ENCODE data around the gene DDX27. TPM values are rescaled to one million over a fixed set of nuclear protein-coding genes. Genes with fewer than 3 reads are reported as not detected.

Gene DDX27
- total and polyA plus RNA-seq, 2 of the 13 experiments (the other 11 are each of a cell fraction or from before 2014, with no cell fraction given), result 42.6 to 72.8 TPM

- TF ChIP-seq, protein P1, sequence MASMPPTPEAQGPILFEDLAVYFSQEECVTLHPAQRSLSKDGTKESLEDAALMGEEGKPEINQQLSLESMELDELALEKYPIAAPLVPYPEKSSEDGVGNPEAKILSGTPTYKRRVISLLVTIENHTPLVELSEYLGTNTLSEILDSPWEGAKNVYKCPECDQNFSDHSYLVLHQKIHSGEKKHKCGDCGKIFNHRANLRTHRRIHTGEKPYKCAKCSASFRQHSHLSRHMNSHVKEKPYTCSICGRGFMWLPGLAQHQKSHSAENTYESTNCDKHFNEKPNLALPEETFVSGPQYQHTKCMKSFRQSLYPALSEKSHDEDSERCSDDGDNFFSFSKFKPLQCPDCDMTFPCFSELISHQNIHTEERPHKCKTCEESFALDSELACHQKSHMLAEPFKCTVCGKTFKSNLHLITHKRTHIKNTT (CRISPR knock-in tag; IDR thresholded peaks at IDR 0.05), result no peak
- peak; percentile 58; the same call in 1 of the 2 replicates for TF ChIP-seq ELF3 (CRISPR knock-in tag; IDR thresholded peaks at IDR 0.05)
- no peak for TF ChIP-seq ZNF616 (CRISPR knock-in tag; IDR thresholded peaks at IDR 0.05; ENCODE audit: low read depth)
- TF ChIP-seq RCOR2 (CRISPR knock-in tag; IDR thresholded peaks at IDR 0.05), result no peak
- peak; percentile 16; the same call in 1 of the 2 replicates for TF ChIP-seq ZNF205 (CRISPR knock-in tag; IDR thresholded peaks at IDR 0.05)
- no peak for TF ChIP-seq ISX (CRISPR knock-in tag; conservative IDR thresholded peaks at IDR 0.05)
- TF ChIP-seq ZBTB38 (CRISPR knock-in tag; IDR thresholded peaks at IDR 0.05), result peak; percentile 57; the same call in 1 of the 2 replicates
- TF ChIP-seq, protein P2, sequence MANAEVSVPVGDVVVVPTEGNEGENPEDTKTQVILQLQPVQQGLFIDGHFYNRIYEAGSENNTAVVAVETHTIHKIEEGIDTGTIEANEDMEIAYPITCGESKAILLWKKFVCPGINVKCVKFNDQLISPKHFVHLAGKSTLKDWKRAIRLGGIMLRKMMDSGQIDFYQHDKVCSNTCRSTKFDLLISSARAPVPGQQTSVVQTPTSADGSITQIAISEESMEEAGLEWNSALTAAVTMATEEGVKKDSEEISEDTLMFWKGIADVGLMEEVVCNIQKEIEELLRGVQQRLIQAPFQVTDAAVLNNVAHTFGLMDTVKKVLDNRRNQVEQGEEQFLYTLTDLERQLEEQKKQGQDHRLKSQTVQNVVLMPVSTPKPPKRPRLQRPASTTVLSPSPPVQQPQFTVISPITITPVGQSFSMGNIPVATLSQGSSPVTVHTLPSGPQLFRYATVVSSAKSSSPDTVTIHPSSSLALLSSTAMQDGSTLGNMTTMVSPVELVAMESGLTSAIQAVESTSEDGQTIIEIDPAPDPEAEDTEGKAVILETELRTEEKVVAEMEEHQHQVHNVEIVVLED (CRISPR knock-in tag; IDR thresholded peaks at IDR 0.05; ENCODE audit: borderline replicate concordance), result no peak
- TF ChIP-seq, protein P3, sequence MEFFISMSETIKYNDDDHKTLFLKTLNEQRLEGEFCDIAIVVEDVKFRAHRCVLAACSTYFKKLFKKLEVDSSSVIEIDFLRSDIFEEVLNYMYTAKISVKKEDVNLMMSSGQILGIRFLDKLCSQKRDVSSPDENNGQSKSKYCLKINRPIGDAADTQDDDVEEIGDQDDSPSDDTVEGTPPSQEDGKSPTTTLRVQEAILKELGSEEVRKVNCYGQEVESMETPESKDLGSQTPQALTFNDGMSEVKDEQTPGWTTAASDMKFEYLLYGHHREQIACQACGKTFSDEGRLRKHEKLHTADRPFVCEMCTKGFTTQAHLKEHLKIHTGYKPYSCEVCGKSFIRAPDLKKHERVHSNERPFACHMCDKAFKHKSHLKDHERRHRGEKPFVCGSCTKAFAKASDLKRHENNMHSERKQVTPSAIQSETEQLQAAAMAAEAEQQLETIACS (CRISPR knock-in tag; IDR thresholded peaks at IDR 0.05), result 0 out of 2 replicates have a peak, but pooled peaks have one; percentile 19
- no peak for TF ChIP-seq FOXO1 (CRISPR knock-in tag; IDR thresholded peaks at IDR 0.05)
- no peak for TF ChIP-seq MAFG (CRISPR knock-in tag; IDR thresholded peaks at IDR 0.05)
- 0 out of 2 replicates have a peak, but pooled peaks have one; percentile 16 for TF ChIP-seq NFIC (IDR thresholded peaks at IDR 0.05; ENCODE audit: low read length)
- TF ChIP-seq ZBTB1 (CRISPR knock-in tag; IDR thresholded peaks at IDR 0.05; ENCODE audit: borderline replicate concordance), result no peak
- TF ChIP-seq SRY (CRISPR knock-in tag; IDR thresholded peaks at IDR 0.05), result no peak
- TF ChIP-seq PAF1 (CRISPR knock-in tag; IDR thresholded peaks at IDR 0.05), result peak; percentile 31; the same call in 1 of the 2 replicates
- peak; percentile 38; the same call in 1 of the 2 replicates for TF ChIP-seq ELF1 (CRISPR knock-in tag; IDR thresholded peaks at IDR 0.05)
- no peak for TF ChIP-seq SALL2 (CRISPR knock-in tag; IDR thresholded peaks at IDR 0.05)
- TF ChIP-seq, protein P4, sequence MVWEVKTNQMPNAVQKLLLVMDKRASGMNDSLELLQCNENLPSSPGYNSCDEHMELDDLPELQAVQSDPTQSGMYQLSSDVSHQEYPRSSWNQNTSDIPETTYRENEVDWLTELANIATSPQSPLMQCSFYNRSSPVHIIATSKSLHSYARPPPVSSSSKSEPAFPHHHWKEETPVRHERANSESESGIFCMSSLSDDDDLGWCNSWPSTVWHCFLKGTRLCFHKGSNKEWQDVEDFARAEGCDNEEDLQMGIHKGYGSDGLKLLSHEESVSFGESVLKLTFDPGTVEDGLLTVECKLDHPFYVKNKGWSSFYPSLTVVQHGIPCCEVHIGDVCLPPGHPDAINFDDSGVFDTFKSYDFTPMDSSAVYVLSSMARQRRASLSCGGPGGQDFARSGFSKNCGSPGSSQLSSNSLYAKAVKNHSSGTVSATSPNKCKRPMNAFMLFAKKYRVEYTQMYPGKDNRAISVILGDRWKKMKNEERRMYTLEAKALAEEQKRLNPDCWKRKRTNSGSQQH (CRISPR knock-in tag; IDR thresholded peaks at IDR 0.05; ENCODE audit: low read depth), result no peak
- peak in 1 of 2 experiments; percentile 62 for TF ChIP-seq POLR2A (IDR thresholded peaks at IDR 0.05; ENCODE audit: insufficient read depth in 1 of 2, low read depth in 2 of 2, low read length in 2 of 2)
- TF ChIP-seq SP1 (IDR thresholded peaks at IDR 0.05), result no peak
- TF ChIP-seq SP1 (CRISPR knock-in tag; IDR thresholded peaks at IDR 0.05), result no peak
- TF ChIP-seq, protein P5, sequence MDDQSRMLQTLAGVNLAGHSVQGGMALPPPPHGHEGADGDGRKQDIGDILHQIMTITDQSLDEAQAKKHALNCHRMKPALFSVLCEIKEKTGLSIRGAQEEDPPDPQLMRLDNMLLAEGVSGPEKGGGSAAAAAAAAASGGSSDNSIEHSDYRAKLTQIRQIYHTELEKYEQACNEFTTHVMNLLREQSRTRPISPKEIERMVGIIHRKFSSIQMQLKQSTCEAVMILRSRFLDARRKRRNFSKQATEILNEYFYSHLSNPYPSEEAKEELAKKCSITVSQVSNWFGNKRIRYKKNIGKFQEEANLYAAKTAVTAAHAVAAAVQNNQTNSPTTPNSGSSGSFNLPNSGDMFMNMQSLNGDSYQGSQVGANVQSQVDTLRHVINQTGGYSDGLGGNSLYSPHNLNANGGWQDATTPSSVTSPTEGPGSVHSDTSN (CRISPR knock-in tag; IDR thresholded peaks at IDR 0.05; ENCODE audit: borderline replicate concordance), result no peak
- TF ChIP-seq ZNF432 (CRISPR knock-in tag; IDR thresholded peaks at IDR 0.05; ENCODE audit: borderline replicate concordance), result 0 out of 2 replicates have a peak, but pooled peaks have one; percentile 20
- TF ChIP-seq POLR2G (IDR thresholded peaks at IDR 0.05; ENCODE audit: low read depth, low read length), result peak; percentile 62
- TF ChIP-seq ZNF12 (CRISPR knock-in tag; IDR thresholded peaks at IDR 0.05), result 0 out of 2 replicates have a peak, but pooled peaks have one; percentile 43
Observed at GRCh38 chr20:49286689-49287551, 67.7 kb downstream of the DDX27 start (continued).
